T-helper 22 cell (primary cell): Measurements from ENCODE around the gene PKHD1.
"Not testable (repeated sequence)": the region's sequence is repeated elsewhere in the genome, so short reads cannot be mapped to it uniquely, and the experiment has no call there.

Experiments used
- DNase-seq: peaks from one replicate; pipeline ENCODE4 v3.0.0-alpha.2; 2020; ENCODE audit warnings: low read depth

PKHD1 gene

DNA sequence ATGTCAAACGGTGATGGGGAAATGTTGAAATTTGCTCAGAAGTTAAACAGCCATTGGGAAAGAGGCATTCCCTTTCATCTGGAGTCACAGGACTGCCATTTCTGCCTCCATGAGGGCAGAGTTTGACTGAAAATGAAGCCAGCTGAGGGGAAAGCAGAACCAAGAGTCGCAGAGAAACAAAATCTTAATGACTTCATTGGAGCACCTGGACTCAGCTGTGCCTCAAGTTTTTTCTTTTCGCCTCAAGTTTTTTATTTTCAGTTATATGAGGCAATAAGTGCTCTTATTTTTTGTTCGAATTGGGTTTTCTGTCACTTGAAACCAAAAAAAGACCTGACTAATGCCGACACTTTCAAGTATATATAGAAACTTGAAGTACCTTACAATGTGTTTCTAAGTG, 161.3 kb downstream of the PKHD1 start:
- no peak for DNase-seq

DNA sequence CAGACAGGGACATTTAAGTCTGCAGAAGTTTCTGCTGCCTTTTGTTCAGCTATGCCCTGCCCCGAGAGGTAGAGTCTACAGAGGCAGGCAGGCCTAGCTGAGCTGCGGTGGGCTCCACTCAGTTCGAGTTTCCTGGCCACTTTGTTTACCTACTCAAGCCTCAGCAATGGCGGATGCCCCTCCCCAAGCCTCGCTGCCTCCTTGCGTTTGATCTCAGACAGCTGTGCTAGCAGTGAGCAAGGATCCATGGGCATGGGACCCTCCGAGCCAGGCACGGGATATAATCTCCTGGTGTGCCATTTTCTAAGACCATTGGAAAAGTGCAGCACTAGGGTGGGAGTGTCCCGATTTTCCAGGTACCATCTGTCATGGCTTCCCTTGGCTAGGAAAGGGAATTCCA, 164.9 kb downstream of the PKHD1 start:
- DNase-seq, result not testable (repeated sequence)

DNA sequence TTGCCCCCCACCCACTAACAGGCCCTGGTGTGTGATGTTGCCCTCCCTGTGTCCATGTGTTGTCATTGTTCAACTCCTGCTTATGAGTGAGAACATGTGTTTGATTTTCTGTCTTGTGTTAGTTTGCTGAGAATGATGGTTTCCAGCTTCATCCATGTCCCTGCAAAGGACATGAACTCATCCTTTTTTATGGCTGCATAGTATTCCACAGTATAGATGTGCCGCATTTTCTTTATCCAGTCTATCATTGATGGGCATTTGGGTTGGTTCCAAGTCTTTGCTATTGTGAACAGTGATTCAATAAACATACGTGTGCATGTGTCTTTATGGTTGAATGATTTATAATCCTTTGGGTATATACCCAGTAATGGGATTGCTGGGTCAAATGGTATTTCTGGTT, 169.1 kb downstream of the PKHD1 start:
- not testable (repeated sequence) for DNase-seq

DNA sequence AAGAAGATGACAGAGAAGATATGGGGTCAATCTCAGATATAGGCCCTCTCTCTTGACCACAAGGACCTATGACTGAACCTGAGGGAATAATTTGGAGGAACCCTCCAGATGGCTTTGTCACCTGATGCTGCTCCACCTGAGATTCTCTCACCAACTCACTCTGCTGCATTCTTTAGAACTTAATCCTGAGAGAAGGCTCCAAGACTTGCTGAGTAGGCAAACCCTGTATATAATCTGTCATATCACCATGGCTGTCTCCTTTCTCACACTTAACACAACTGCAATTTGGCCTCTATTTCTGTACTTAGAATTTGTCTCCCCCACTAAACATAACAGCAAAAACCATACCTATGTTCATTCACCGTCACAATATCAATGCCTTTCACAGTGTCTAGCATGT, 172.3 kb downstream of the PKHD1 start:
- no peak for DNase-seq

DNA sequence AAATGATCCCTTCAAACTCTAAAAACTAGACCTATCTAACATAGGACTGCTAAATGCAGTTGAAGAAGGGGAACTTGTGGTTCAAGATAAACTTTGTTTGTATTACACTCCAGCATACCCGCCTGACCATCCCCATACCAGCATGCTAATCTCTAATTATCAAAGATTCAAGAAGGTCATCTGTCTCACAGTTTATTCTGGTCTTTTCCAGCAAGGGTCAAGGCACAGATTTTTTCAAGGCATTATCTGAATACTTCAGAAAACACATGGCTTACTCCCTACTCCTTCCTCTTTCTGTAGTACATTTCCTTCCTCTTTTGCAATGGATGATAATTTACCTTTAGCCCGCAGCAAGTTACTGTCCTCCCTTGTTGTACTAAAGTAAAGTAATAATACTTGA, 174.1 kb downstream of the PKHD1 start:
- DNase-seq, result no peak

DNA sequence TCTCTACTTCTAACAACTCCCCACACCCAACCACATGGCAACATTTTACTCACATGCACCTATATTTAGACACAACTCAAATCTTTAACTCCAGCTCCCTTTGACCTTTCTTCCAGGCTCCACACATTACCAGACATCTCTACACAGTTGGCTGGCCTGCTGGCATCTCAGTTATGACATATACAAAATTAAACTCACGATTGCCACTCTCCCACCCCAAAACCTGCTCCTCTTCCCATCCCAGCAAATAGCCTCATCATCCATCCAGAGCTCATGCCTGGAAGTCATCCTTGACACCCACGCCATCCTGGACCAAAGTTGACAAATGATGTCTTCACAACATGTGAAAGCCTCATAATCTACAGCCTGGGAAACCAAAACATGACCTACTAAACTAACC, 176.6 kb downstream of the PKHD1 start:
- DNase-seq, result no peak

DNA sequence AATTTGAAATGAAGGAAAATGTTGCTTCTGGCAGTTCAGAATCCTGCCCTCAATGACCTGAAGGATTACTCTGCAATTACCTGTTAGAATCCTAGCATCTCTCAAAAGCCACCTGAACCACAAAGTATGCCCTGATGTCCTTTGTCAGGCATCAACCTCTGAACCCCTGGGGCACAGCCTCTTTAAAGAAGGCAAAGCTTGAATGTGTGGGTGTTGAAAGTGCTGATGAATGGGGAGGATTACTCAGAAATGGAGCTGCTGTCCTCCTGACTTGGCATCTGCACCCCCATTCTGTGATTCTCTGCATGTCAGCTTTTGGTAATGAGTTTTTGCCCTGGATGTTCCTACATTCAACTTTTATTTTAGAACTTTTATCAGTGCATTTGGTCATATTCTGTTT, 179.2 kb downstream of the PKHD1 start:
- no peak for DNase-seq

DNA sequence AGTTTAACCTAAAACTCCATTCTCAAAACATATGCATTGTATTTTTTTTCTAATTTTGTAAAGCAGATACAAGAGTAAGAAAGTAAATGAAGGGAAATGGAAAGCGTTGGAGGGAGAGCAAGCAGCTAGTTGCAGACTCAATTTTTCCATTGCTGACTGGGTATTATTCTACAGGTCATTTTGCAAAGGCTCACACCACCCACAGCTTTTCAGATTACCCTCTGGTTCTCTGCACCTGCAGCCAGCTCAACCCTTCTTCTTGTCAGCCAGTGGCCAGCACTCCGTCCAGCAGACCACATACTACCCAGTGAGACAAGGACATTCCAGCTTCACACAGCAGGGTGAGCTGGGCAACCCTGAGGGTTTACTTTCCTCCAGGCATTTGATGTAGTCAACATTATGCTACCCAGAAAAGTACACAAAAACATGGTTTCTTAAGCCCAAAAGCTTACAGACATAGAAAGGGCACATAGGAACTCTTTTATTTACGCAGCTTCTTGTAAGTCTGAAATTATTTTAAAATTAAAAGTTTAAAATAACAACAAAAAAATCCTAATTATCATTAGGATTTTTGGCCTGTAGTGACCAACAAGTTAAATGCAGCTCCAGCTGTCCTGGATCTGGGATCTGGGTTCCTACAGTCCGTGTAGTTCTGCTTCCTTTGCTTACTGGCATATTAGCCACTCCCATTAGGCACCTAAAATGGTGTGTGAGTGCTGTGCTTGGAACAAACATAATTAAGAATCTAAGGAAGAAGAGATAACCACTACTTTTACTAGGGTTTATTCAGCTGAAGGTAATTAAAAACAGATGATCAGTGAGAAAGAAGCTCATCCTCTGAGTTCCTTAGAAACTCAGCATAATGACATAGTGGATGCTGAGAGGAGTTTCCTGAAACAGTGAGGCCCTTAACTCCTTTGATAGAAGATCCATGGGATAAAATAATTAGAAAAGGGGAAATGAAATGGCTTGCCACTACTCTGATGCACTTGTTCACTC, 185.3 kb downstream of the PKHD1 start:
- no peak for DNase-seq

DNA sequence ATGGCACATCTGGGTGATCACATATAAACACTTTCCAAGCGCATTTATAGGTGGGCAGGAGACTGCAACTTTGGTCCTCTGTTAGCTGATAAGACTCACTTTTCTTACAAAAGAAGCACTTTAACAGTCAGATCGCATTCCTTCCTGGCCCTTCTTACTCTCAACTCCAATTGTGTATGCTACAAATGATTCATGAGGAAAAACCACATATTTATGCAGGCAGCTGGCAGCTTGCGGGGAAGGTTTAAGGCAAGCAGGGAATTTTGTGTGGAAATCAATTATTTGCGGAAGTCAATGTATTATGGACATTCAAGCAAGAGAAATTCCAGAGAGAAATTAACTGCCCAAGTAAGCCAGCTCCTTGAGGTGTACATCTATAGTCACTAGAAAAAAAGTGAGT, 194.0 kb downstream of the PKHD1 start:
- DNase-seq, result no peak

DNA sequence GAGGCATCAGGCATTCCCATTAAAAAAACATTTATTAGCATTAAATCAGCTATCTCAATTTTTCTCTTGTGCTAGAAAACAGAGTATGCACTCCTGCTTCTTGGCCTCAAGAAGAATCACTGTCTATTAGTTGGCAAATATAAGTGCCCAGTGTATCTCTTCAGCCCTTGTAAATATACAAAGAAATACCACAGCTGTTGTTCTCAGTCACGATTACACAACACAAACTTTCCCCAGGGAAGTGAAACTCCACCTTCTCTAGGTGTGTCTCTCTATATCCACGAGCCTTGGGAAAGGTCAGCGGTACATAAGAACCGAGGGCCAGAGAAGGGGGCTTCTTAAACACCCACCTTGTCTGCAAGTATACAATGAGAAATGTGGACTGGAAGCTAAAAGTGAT, 194.7 kb downstream of the PKHD1 start:
- DNase-seq, result no peak

DNA sequence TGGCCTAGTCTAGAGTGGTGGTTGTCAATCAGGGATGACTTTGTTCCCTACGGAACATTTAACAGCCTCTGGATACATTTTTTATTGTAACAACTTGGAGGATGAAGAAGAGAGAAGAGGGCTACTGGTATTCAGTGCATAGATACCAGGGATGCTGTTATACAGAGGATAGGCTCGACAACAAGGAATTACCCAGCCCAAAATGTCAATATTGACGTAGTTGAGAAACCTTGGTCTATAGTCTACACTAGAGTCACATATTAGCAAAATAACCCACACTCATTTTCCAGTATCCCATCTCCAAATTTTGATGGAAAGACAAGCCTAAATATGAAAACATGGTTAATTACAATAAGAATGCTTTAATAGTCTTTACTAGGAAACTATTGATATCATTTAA, 195.1 kb downstream of the PKHD1 start:
- no peak for DNase-seq

DNA sequence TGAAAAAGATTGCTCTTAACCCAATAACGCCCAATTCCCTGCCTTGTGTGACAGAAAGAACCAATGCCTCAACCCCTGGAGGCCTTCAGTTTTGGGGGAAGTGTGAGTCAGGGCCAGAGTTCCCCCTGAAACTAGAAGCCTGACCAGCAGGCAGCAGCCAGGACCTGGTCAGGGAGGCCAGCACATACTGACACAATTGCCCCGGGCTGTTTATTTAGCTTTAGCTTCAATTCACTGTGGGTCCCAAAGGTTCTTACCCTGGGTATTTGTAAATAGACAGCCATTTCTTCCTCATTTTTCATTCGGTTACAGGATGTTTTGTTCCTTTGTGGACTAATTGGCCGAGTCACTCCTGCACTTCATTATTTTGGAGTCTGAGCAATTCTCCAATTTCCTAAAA, 195.6 kb downstream of the PKHD1 start:
- DNase-seq, result no peak

DNA sequence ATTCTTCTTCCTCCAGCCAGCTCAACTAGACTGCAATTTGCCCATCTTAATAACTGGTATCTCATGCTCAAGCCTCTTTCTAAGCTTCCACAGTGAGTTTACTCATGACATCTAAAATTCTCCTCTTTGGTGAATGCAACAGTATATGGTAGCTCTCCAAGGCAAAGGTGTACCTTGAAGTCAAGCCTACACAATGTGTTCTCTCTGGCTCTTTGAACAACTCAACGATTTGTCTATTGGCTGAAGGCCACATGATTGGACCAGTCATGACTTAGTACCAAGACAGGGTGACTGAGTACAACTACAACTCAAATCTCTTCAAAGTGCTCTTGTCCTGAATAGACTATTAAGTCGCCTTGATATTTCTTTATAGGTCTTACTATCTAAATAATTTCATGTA, 199.6 kb downstream of the PKHD1 start:
- DNase-seq, result no peak

DNA sequence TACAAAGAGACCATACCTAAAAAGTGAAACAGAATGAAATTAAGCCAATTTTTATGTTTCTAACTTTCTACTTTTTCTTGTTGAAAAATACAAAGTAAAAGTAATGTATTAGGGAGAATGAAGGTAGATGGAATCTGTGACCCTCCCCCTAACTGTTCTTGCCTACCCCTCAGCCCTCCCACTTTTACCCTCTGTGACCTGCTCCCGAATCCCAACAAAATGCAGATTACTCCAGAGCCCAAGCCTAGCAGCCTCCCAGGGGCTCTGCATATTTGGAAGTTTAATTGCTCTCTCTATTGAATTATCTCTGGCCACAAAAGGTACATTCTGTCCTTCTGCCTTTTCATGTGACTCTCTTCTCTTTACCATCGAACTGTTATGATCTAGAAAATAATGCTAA, 201.5 kb downstream of the PKHD1 start:
- DNase-seq, result no peak

DNA sequence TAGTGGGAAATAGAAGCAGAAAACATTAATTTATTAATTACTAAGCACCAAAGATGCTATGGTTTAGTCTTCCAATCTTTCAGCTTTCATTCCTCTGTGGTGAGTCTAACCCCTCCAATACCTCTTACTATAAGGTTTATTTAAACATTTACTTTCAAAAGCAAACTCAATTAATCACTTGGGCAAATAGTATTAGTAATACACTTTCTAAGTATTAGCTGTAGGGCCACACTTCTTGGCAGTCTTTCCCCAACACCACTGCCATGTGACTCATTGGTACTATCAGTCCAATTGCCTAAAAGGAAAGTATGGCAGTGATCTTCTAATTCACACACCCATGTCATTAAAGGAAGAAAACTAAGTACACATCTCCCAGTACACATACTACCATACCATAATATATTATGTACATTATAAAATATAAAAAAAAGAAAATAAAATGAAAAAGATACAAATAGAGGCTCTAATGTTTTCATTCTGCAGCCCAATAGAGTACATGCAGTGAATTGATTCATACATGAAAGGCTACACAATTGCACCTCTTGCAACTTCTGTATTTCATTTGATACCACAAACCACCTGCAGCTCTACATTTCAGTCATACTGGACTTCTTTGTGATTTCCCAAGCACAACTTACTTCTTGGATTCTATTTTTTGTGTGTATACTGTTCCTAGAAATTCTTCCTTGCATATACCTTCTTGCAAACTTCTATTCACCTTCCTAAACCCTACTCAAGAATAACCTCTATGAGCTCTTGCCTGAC, 218.6 kb downstream of the PKHD1 start:
- no peak for DNase-seq

DNA sequence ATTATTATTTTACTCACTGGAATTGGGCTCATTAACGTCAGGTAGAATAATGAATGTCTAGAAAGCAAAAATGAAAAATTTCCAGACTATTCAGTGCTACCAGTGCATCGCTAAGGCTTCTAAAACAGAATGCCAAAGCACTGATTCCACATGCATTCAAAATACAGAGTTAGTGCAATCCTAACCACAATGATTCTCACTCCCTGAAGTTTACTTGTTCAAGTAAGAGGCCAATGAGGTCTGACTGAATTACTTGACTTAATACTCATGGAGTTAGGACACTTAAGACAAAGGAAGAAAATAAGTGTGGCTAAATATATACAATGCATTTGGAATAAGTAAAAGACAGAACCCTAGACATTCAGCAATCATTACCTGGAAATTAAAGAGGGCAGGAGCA, 220.5 kb downstream of the PKHD1 start:
- DNase-seq, result no peak

DNA sequence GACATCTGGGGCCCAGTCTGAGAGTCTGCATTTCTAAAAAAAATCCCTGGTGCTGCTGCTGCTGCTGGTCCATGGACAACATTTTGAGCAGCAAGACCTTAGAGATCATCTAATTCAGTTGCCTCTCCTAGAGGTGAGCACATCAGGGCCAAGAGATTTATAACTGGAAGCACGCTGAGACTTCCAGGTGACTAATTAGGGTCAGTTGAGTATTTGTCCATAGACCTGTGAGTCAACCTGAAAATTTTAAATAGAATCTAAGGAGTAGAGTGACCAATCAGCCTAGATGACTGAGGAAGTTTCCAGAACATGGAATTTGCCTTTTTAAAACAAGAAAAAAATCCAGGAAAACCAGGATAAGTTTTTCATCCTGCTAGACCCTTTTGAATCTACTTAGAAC, 221.4 kb downstream of the PKHD1 start:
- DNase-seq, result no peak

DNA sequence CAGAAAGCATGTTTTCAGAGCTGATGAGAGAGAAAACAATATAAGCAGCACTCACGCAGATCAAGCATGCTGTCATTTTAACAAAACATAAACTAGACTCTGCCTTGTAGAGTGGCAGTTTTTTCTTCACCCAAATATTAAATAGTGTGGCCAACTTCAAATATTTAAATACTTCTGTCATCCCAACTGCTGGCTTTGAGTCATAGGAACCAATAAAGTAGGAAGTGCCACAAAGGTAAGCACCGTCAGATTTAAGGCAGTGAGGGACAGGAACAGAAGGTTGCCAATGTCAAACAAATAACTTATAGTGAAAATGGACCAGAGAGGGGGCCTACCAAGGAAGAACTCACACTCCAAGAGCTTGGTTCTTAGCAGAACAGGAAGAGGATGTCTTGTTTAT, 222.2 kb downstream of the PKHD1 start:
- DNase-seq, result no peak

DNA sequence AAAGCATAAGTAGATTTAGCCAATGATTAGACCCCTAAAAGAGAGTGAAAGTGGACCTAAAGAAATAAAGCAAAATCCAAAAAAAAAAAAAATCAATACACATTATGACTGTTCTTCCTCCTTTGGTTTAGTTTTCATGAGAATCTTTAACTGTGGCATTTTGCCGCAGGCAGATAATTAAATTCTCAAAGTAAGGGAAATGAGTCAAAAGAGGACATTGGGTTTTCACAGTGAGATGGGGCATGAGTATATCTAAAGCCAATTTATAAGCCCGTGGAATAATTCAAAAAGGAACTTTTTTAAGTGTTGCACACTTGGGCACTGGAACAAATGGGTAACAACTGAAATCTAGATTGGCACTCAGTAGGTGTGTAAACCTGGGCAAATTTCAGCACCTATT, 230.3 kb downstream of the PKHD1 start:
- DNase-seq, result no peak

DNA sequence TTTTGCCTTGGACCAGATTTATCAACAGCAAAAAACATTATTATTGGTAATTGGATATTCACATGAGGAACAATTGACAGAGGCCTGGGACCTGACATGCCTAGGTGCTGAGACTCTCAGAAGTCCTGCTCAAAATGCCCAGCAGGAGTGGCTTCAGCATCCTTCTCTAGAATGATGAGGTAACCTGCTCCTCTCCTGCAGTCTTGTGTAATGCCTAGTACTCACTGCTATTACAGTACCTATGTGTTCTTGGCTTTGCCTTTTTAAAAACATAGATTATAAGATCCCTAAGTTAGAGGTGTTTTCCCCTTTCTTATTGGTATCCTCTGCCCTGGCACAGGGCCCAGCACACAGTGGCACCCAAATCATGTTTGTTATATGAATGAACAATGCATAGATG, 230.9 kb downstream of the PKHD1 start:
- no peak for DNase-seq

DNA sequence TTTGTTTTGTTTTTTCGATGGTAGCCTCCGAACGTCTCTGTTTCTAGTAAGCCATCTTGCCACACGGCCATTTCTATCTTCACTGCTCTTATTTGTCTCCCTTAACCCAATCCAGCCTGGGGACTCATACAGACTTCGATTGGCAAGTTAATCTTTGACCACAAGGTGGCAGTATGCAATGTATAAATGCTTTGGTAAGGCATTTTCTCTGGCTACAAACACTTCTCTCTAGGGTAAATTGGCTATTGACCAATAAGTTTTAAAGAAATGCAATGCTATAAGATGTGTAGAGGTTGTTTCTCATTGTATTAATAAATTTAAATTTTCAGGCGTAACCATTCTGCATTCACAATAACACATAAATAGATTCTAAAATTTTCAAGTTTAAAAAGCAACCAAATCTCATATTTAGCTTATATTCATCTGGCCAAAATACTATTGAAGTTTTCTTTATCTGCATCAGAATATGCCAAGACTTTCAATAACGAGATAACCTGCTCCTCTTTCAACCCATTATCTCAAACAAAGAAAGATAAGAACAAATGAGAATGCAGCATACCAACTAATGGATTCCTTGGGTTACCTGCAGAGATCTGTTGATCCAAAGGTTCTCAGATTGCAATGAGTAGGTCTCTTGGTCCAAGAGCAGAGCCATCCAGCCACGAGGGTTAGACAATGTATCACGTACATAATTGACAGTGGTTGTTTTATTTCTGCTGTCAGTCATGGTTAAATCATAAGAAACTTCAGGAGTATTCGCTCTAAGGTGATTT, 231.9 kb downstream of the PKHD1 start:
- DNase-seq, result no peak

DNA sequence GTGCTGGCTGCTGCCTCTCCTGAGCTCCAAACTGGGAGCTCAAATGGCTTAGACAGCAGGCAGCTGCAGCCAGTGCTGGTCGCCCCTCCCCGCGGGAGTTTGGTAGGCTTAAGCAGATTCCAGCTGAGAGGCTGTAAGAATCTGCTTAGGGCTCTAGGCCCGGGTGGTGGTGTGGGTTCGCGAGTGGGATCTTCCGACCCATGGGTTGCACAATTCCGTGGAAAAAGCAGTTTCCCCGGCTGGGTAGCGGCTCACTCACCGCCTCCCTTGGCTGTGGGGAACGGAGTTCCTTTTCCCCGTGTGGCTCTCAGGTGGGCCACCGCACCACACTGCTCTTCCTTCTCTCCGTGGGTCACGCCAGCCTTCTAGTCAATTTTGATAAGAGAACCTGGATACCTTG, 232.5 kb downstream of the PKHD1 start:
- no peak for DNase-seq

DNA sequence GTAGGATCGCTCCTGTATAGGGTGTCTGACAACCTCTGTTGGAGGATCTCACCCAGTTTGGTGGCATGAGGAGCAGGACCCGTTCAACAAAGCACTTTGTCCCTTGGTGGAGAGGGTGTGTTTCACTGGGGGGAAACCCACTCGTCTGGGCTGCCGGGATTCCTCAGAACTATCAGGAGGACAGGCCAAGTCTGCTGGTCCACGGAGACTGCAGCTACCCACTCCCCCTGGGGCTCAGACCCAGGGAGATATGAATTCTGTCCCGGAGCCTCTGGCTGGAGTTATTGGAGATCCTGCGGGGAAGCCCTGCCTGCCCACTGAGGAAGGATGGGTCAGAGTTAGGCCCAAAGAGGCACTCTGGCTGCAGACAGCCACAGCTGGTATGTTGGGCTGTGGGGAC, 233.1 kb downstream of the PKHD1 start:
- no peak for DNase-seq
